GM21360 (cell line): Measurements from ENCODE around the gene STK25.

ENCODE experiments used
- ATAC-seq: cut with Tn5 transposase; IDR thresholded peaks from one replicate; pipeline ENCODE4 v1.9.1; 2021; ENCODE audit warnings: mild to moderate bottlenecking, moderate library complexity; ENCODE audit not compliant: unreplicated experiment

STK25 gene

DNA sequence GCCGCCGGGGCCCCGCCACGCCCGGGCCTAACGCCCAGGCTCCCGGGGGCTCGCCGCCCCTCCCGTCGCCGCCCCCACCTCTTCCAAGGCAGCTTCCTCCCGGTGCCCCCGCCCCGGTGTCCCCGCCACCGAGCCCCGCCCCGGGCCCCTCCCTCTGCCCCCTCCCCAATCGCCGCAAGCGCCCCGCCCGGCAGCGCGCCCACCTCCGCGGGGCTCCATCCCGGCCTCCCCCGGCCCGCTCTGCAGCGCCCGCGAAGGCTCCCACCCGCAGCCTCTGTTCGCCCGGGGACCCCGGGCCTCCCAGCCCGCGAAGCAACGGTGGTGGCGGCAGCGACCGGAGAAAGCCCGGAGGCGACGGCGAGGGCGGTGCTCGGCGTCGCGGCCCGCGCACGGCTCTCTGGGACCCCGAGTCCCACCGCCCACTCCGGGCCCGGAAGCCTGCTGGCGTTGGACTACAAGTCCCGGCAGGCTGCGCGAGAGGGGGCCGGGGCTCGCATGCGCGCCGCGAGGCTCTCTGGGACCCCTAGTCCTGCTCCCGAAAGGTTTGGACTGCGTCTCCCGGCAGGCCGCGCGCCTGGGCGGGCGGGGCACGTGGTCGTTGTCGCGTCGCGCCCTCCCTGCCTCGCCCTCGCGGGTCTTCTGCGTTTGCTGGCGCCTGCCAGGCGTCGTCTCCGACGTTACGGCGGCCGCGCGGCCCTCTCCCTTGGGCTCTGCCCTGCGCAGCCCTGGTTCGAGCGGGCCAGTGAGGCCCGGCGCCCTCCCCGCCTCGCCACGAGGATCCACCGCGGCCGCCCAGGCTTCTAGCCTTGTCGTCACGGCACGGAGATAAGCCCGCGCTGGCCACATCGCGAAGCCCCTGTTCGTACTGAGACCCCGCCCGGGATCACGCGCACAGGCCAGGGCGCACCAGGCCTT is at the start of gene STK25:
TSS of gene STK25 (minus strand) at position 345 of the 915 bp plus-strand sequence. CDS start 549 bp downstream, outside the sequence.
- peak; percentile 93 for ATAC-seq

- ATAC-seq: no peak
Observed at GRCh38 chr2:241556746-241557145, 48.4 kb upstream of the STK25 start.

- ATAC-seq: no peak
Observed at GRCh38 chr2:241555711-241556110, 47.3 kb upstream of the STK25 start.

- no peak for ATAC-seq
Observed at GRCh38 chr2:241554610-241555322, 46.4 kb upstream of the STK25 start.

DNA sequence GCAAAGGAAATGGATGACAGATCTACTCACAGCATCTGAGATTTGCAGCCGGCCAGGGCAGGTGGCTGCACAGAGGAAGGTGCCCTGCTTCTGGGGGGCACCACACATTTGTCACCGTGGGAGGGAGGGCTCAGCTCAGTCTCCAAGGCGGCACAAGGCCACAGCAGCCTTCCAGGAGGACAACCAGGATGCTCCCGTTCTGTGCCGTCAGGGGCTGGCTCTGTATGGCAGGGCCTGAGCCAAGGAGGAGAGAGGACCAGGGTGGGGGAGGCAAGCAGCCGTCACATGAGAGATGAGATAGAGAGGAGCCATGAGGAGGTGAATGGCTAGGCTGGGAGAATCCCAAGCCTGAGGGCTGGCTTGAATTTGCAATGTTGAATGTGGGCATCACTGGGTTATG is 45.6 kb upstream of the STK25 start:
- ATAC-seq: no peak

DNA sequence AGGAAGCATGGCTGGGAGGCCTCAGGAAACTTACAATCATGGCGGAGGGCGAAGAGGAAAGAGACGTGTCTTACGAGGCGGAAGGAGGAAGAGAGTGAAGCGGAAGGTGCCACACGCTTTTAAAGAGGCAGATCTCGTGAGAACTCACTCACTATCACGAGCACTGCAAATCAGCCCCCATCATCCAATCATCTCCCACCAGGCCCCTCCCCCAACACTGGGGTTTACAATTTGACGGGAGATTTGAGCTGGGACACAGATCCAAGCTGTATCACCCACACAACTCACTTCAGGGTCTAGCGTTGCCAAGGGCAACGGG is 45.1 kb upstream of the STK25 start:
- ATAC-seq: no peak

GRCh38 chr2:241551998-241552737 is 43.8 kb upstream of the STK25 start:
- no peak for ATAC-seq

- ATAC-seq: no peak
Observed at GRCh38 chr2:241551599-241551997, 43.2 kb upstream of the STK25 start.

GRCh38 chr2:241550616-241551580 is 42.5 kb upstream of the STK25 start:
- ATAC-seq: no peak

GRCh38 chr2:241548451-241548835 is 40.1 kb upstream of the STK25 start:
- no peak for ATAC-seq

GRCh38 chr2:241547781-241548450 is 39.5 kb upstream of the STK25 start:
- ATAC-seq: no peak

DNA sequence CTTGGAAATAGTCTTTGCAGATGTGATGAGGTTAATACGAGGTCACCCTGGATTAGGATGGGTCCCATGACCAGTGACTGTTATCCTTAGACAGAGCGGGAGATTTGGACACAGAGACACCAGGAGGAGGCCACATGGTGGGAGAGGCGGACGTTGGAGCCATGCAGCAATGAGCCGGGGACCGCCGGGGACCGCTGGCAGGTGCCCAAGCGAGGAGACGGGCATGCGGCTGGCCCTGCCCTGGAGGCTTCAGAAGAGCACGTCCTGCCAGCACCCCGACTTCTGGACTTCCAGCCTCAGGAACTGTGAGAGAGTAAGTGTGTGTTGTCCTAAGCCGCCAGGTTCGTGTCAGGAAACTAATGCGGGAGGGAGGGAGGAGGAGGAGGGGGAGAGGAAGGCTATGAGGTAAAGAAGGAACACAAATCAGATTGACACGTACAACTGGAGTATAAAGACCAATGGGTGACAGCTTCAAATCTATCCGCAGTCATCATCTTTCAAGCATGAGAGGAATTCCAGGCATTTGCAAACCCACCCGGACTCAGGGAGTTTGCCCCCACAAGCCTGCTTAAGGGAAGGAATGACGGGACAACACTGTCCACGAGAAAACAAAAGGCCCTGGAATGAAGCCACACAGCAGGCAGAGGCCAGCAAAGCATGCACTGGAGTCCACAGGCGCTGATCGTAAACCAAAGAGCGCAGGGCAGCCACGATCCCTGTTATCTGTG is 38.6 kb upstream of the STK25 start:
- no peak for ATAC-seq

GRCh38 chr2:241545523-241546473 is 37.4 kb upstream of the STK25 start:
- ATAC-seq: no peak

GRCh38 chr2:241545106-241545505 is 36.7 kb upstream of the STK25 start:
- no peak for ATAC-seq

DNA sequence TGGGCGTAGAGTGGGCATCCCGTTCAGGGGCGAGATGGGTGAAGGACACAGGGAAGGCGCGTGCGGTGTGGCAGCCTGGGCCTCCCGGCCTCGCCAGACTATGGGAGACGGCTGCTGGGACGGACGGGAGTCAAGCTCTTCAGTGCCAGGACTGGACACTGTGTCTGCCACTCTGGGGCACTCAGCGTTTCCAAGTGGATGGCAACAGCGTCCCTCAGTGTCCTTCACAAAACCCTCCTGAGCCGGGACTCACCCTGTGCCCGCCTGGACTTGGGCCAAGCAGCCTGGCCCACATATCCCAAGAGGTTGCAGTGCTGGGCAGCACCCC is 33.9 kb upstream of the STK25 start:
- ATAC-seq: no peak

DNA sequence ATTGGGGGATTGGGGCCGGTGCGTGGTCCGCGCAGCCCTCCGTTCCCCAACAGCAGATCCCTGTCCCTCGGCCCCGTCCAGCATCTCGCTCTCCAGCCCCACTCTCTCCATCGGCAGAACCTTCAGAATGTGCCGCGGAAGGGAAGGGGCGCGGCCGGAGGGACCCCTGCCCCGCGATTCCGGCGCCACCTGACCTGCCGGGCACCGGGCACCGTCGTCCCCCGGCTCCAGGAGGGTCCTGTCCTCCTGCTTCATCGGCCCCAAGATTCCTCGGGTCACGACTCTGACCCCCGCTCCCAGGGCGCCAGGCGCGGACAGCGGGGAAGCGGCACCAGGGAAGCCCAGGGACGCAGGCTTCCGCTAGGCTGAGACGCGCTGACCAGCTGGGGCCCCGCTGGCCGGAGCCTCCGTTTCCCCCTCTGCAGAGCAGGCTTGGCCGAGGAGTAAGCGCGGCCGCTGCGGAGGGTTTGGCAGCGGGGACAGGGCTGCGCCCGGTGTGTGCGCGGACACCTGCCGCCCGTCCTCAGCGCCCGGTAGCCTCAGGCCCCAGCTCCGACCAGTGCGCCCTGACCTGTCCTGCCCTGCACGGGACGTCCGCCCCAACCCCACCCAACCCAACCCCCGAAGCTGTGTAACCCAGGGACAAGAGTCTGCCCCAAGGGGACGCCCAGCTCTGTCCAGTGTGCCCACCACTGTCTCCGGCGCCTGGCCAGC is 33.3 kb upstream of the STK25 start:
- no peak for ATAC-seq

DNA sequence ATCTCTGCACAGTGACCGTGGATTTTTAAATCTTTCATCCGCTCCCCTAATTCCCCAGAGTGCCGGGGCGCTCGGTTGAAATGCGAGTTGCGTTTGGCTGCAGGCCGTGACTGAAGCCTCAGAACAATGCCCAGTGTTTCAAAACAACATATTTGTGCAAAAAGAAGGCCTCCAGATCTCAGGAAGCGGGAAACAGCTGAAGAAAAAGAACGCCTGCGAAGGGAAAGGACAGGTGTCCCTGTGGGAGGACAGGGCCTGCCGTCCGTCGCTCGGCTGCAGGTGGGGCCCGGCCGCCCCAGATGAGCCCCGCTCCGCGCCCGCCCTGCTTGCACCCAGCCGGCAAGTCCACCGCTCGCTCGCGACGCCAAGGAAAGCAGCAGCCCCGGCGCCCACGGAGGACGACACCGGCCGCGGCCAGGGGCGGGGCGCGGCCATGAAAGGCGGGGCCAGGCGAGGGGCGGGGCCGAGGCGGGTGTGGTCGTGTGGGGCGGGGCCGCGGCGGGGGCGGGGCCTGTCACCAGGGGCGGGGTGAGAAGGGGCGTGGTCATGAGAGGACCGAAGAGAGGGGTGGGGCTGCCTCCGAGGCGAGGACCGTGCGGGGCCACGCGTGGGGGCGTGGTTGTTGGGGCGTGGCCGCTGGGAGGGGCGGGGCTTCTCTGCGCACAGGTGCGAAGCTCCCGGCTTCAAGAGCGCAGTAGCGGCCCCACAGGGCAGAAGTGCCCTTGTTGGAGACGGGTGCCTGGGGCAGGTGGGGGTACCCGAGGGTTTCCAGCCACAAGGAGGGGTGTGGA is 32.6 kb upstream of the STK25 start:
- ATAC-seq: no peak
